Left renal pelvis (tissue), 4 donors: ENCODE results near the gene CXCL12. TPM values are rescaled to one million over a fixed set of nuclear protein-coding genes. Genes with fewer than 3 reads are reported as not detected.

Source experiments
- DNase-seq, 4 donors: peaks; one replicate each; pipeline ENCODE4 v3.0.0-alpha.2; 2013; ENCODE audit warnings: low read depth in 4 of 4, low spot score in 3 of 4
- polyA plus RNA-seq, 4 donors: library from polyadenylated mRNA; unstranded; fragments of 120-200 nt; gene quantifications; one replicate each; pipeline ENCODE4 v1.2.1, GENCODE V29; 2013; ENCODE audit not compliant: insufficient read length in 4 of 4

The CXCL12 gene
- polyA plus RNA-seq, 4 donors: 387 to 730 (median 480) TPM

- no peak for DNase-seq
Measured at GRCh38 chr10:44366941-44367630, 17.8 kb downstream of the CXCL12 start.

GRCh38 chr10:44364566-44364965 is 20.3 kb downstream of the CXCL12 start:
- no peak for DNase-seq

- DNase-seq: no peak
Measured at GRCh38 chr10:44363716-44364115, 21.2 kb downstream of the CXCL12 start.

GRCh38 chr10:44362866-44363711 is 21.8 kb downstream of the CXCL12 start:
- no peak for DNase-seq

GRCh38 chr10:44361109-44361508 is 23.8 kb downstream of the CXCL12 start:
- DNase-seq: no peak

GRCh38 chr10:44358080-44358771 is 26.7 kb downstream of the CXCL12 start:
- no peak for DNase-seq

- DNase-seq: no peak
Measured at GRCh38 chr10:44357023-44357540, 27.8 kb downstream of the CXCL12 start.

GRCh38 chr10:44356139-44357022 is 28.5 kb downstream of the CXCL12 start:
- DNase-seq: no peak

- DNase-seq: no peak
Measured at GRCh38 chr10:44355630-44356029, 29.3 kb downstream of the CXCL12 start.

- no peak for DNase-seq
Measured at GRCh38 chr10:44354771-44355170, 30.1 kb downstream of the CXCL12 start.

GRCh38 chr10:44353721-44354120 is 31.2 kb downstream of the CXCL12 start:
- no peak for DNase-seq

GRCh38 chr10:44353128-44353390 is 31.8 kb downstream of the CXCL12 start:
- DNase-seq: no peak

GRCh38 chr10:44352316-44353127 is 32.4 kb downstream of the CXCL12 start:
- DNase-seq: peak; percentile 43 to 70 (median 54)

- no peak for DNase-seq
Measured at GRCh38 chr10:44348496-44348895, 36.4 kb downstream of the CXCL12 start.

- no peak for DNase-seq
Measured at GRCh38 chr10:44347609-44348400, 37.1 kb downstream of the CXCL12 start.

- no peak for DNase-seq
Measured at GRCh38 chr10:44344727-44345126, 40.2 kb downstream of the CXCL12 start.

- no peak for DNase-seq
Measured at GRCh38 chr10:44343843-44344242, 41.1 kb downstream of the CXCL12 start.

- DNase-seq: no peak
Measured at GRCh38 chr10:44341886-44342285, 43.0 kb downstream of the CXCL12 start.

GRCh38 chr10:44340557-44340956 is 44.3 kb downstream of the CXCL12 start:
- no peak for DNase-seq
